HG03558 (cell line): ENCODE measurements around the gene RPS6KA2.

Experiments used
- ATAC-seq: cut with Tn5 transposase; IDR thresholded peaks from one replicate; pipeline ENCODE4 v1.9.1; 2021; ENCODE audit warnings: moderate number of reproducible peaks; ENCODE audit not compliant: unreplicated experiment; ENCODE audit errors: extremely low read depth

RPS6KA2 gene

DNA sequence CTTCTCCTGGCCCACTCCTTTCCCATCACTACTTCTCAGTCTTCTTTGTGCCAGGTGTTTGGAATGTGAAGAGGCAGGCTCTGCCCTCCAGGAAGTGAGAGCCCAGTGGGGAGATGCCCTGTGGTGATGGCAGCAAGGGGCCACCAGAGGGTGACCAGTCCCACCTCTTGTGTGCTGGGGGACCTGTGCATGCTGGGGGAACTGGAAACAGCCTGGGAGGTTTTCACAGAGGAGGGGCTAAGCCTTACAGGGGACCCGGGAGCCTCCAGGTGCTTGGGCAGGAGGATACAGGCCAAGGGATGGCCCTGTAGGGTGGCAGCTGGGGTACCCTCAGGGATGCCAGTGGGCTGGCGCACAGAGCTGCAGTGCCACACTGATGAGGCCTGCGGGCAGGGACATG lies 112.9 kb downstream of the RPS6KA2 start:
- no peak for ATAC-seq

DNA sequence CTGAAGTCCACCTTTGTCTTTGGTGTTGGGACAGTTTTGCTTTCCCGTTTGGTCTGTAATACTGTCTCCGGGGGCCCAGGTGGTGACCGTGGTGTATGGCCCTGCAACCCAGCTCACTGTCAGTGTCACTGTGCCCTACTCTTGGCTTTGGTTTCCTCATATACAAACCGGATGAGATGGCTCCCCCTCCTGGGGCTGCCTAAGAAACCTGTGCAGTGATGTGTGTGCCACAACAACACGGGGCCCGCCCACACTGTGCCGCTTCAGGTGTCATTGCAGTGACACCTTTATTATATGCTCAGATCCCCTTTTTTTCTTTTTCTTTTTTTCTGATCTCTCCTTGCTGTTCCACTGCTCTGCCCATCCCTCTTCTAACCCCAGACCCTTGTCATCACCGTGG lies 114.5 kb downstream of the RPS6KA2 start:
- ATAC-seq: peak; percentile 89

DNA sequence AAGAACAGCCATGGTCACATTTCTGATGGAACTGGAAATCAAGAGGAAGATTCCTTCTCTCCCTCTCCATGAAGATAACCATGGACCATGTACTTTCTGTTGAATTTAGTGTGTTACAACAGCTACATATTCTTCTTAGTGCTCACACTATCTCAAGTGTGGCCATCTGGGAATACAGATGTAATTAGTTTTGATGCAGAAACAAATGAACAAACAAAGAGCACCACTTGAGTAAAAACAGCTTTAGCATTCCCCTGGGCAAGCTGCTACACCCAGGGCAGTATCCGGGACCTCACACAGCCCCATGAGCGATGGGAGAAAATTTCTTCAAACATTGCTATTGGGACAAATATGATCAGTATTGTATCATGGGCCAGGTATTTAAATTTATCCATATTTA lies 115.7 kb downstream of the RPS6KA2 start:
- ATAC-seq: no peak

- no peak for ATAC-seq
These were observed 117.9 kb downstream of the RPS6KA2 start for GRCh38 chr6:166509193-166509592.

- ATAC-seq: no peak
These were observed 118.3 kb downstream of the RPS6KA2 start for GRCh38 chr6:166508726-166509125.

DNA sequence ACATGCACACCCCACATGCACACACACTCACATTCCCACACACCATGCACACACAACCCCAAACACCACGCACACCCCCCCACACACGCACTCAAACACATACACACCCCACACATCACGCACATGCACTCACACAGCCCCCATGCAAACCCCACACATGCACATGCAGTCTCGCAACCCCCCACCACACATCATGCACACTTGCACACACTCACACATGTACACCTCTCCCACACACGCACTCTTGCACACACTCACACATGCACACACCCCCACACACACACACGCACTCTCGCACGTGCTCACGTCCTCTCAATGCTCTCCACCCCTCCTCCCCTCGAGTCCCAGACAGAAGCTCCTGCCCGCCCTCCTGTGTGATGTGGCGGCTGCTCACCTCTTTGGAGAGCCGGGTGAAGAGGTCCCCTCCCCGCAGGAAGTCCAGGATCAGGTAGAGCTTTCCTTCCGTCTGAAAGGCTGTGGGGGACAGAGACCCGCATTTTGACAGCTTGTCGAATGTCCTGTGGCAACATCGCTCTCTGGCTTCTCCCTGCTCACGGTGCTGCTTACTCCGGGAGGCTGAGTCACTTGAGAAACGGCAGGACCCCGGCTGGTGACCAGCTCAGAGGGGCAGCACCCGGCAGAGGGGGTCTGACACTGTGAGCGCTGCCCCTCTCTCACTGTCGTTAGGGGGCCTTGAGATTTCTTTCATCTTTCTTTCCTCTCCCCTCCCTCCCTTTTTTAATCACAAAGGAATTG lies 119.1 kb downstream of the RPS6KA2 start:
- ATAC-seq: no peak

DNA sequence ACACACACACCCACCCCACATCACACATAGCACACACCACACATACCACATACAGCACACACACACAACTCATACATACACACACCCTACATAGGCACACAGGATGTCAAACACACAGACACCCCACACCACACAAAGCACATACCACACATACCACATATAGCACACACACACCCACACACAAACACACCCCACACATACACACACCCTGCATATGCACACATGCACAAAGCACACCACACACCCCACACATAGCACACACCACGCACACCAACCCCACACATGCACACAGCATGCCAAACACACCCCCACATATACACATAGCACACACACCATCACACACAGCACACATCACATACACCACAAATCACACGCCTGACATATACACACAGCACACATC lies 119.7 kb downstream of the RPS6KA2 start:
- ATAC-seq: no peak

DNA sequence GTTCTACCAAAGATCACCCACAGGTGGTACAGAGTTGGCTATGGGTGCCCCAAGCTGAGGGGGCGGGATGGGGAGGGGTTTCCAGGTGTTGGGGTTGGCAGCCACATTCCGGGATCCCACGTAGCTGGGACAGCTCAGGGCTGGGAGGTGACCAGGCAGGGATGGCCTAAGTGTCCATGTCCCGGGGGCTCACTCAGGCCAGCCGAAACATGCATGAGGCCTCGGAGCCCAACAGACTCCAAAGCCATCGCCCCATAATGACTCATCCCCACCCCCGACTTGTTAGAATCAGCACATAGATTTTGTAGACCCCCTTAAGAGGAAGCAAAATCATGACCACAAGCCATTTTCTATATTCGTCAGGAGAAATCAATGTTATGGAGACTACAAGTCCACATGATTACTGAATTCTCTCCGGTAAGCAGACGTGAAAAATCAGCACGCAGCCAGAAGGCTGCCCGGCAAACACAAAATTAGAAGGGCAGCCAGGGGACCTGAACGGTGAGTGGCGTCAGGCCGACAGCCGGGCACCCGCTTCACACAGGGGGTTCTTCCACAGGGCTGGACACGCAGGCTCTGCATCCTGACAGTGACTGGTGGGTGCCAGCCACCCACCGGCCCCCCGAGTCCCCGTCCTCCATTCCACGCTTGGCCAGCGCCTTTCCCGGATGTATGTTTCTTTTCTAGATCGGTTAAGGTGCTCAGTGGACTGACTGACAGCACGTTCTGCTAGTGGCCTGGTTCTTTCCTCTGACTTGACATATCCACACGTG lies 121.7 kb downstream of the RPS6KA2 start:
- no peak for ATAC-seq

DNA sequence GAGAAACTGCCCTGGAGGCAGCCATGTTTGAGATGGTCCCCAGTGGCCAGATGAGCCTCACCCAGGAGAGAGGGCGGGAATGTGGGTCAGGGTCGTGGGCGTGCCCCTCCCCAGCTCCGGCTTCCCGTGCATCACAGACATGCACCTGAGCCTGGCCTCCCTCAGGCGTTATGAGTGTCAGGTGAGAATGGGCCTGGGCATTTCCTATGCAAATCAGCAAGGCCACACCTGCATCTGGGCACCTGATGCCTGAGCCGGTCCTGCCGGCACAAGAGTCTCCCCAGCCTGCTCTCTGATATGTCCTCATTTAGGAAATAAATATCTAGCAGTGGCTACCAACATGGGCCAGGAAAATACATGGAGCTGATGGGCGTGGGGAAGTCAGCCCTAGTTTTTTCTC lies 123.0 kb downstream of the RPS6KA2 start:
- ATAC-seq: no peak

GRCh38 chr6:166503167-166503744 lies 123.8 kb downstream of the RPS6KA2 start:
- ATAC-seq: no peak

- no peak for ATAC-seq
These were observed 124.6 kb downstream of the RPS6KA2 start for GRCh38 chr6:166502453-166502852.

DNA sequence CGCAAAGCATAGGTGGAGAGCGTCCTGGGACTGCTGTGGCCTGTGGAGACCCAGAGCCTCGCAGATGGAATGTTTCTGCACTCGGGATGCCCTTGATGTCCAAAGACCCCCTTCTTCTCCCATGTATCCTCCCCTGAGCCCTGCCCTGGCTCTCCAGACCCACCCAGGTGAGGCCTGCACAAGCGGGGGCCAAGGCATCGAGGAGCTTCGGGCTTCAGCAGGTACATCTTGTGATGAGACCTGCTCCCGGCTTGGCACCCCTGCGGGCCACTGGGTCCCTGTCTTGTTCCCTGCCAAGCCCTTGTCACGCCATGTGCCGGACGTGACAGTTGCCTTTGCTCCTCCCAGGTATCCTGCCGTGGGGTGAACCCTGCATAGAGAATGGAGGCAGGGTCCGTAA lies 125.8 kb downstream of the RPS6KA2 start:
- ATAC-seq: no peak

DNA sequence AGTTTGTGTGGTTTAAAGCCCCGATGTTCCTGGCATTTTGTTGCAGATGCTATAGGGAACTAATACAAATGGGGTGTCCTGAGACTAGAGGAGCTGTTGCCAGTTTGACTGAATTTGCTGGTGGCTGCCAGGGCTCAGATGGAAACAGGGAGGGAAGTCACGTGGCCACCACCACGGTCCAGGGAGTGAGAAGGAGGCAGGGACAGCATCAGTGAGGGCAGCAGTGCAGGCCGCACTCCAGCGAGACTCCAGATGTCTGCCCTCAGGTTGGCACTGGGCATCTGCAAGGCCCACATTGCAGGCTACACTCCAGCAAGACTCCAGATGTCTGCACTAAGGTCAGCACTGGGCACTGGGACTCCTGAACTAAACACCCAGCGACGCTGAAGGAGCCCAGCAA lies 126.8 kb downstream of the RPS6KA2 start:
- no peak for ATAC-seq

DNA sequence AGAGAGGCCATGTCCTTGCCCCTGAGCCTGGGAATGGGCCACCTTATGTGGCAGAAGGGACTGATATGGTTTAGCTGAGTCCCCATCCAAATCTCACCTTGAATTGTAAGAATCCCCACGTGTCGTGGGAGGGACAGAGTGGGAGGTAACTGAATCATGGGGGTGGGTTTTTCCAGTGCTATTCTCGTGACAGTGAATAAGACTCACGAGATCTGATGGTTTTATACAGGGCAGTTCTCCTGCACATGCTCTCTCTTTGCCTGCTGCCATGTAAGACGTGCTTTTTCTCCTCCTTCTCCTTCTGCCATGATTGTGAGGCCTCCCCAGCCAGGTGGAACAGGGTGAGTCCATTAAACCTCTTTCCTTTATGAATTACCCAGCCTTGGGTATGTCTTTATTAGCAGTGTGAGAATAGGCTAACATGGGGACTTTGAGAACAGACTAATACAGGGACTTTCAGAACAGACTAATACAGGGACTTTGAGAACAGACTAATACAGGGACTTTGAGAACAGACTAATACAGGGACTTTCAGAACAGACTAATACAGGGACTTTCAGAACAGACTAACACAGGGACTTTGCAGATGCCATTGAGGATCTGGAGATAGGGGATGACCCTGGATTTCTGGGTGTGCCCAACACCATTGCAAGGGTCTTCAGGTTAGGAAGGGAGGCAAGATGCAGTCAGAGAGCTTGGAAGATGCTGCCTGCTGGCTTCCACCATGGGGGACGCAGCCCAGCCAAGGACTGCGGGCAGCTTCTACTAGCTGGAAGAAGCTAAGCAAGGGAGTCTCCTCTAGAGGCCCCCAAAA lies 127.5 kb downstream of the RPS6KA2 start:
- no peak for ATAC-seq

DNA sequence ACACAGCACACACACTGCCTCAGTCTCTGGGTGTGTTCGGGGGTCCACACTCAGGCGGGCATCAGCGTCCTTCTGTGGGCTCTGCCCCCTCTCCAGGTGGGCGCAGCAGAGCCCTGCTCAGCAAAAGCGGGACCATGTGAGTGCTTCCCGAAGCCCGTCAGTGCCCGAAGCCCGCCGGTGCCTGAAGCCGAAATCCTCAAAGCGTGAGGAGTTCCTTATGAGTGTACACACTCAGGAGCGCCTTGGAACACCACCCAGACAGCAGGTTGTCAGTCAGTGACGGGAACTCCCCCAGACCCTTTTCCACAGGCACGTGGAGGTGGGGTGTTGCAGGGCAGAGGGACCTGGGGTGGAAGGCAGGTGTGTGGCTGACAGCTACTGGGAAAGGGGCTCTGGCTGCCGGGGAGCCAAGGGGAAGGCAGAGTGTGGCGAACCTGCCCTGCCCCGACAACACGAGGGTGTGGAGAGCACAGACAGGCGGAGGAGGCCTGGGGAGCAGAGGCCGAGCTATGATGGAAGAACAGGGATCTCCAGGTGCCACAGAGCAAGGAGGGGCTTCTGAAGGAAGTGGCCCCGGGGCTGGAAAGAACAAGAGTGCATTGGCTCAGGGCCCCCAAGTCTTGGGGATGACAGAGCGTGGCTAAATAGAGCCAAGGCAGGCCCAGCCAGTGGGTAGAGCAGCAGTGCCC lies 128.2 kb downstream of the RPS6KA2 start:
- ATAC-seq: no peak

DNA sequence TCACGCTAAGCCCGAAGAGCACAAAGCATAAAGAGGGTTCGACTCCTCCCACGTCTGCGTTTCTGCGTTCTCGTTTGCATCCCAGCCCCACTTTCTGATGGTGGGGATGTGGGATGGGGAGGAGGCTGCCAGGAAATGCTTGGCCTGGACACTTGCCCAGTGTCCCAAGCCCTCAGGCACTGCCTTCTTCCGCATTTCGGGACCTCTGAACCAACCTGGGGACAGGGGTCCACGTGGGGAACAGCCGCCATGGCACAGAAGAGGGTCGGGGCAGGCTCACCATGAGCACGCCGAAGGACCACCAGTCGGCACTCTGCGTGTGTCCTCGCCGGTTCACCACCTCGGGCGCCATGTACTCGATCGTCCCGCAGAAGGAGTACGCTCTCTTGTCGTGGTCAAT lies 128.8 kb downstream of the RPS6KA2 start:
- no peak for ATAC-seq

DNA sequence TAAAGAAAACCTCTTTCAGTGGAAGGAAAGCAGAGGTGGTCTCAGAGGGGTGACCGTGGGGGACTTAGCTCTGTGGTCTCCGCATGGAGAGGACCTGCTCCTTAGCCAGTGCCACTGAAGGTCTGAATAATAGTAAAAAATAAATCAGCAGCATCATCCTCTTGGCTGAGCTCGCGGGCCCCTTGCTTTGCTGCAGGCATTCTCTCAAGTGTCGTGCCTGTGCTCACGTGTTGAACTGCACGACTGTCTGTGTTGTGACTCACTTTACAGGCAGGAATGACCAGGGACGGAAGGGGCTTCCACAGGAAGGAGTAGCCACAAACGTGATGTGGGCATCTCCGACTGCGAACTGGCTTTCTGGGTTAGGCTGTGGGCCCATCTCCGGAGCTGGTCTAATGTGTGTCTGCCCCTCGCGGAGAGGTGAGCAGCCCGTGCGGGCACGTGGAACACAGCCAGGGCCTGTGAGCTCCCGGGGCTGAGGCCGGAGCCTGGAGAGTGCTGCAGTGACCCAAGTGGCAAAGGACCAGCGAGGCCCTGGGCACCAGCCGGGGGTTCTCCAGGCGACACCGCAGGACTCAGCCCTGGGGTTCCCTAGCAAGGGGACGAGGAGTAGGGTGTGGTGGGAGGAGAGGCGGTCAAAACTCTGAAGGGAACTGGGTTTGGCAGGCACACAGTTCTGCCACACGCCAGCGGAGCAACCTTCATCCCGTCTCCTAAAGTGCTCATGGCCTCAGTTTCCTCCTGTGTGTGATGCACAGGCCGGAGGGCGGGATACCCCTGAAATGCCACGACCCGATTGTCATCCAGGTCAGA lies 129.8 kb downstream of the RPS6KA2 start:
- ATAC-seq: no peak

- ATAC-seq: no peak
These were observed 130.6 kb downstream of the RPS6KA2 start for GRCh38 chr6:166496460-166496859.
